Esophagus squamous epithelium (tissue), 5 donors: Measurements from ENCODE around the gene CLDN19. TPM values are rescaled to one million over a fixed set of nuclear protein-coding genes. Genes with fewer than 3 reads are reported as not detected.

Experiments used
- DNase-seq: peaks from one replicate; lab custom pipeline; 2025; lab: John Stamatoyannopoulos, UW
- H3K27ac ChIP-seq, 4 donors: fragments of 200-600 bp; sonication (generic); one replicate each; pipeline ENCODE4 v1.5.1; 2016 to 2019; ENCODE audit warnings: mild to moderate bottlenecking in 1 of 4
- H3K27me3 ChIP-seq, 4 donors: fragments of 200-600 bp; sonication (generic); 1 replicate in 3 of 4; 2 replicates in 1 of 4; pipeline versions ENCODE4 v1.5.1 to v1.6.0; 2017 to 2021; ENCODE audit warnings: antibody characterized with exemption in 1 of 4
- H3K36me3 ChIP-seq, 3 donors: fragments of 200-600 bp; sonication (generic); one replicate each; pipeline ENCODE4 v1.5.1; 2016 to 2019
- H3K4me1 ChIP-seq, 3 donors: fragments of 200-600 bp; sonication (generic); one replicate each; pipeline ENCODE4 v1.5.1; 2017 to 2019
- H3K4me3 ChIP-seq, 4 donors: fragments of 200-600 bp; sonication (generic); 1 replicate in 3 of 4; 2 replicates in 1 of 4; pipeline ENCODE4 v1.5.1; 2016 to 2019; ENCODE audit warnings: mild to moderate bottlenecking in 2 of 4, moderate library complexity in 1 of 4
- H3K9me3 ChIP-seq, 3 donors: fragments of 200-600 bp; sonication (generic); one replicate each; pipeline ENCODE4 v1.5.1; 2016 to 2019
- POLR2A ChIP-seq, 4 donors: fragments of 450-650 bp; IDR thresholded peaks; one replicate each; pipeline ENCODE4 v1.6.1; 2017; ENCODE audit warnings: antibody characterized with exemption in 4 of 4, mild to moderate bottlenecking in 4 of 4, moderate library complexity in 3 of 4
- WGBS, 2 donors: methylation state at CpG; one replicate each; pipeline ENCODE4 v1.1.5; 2018; 5-methylcytosine and 5-hydroxymethylcytosine counted together
- intact Hi-C: fragments of 100-400 bp; cut with DNase I; formaldehyde crosslinking; loops from one replicate; pipeline ENCODE4 v1.15.0; 2022
- total RNA-seq, 4 donors: library from RNA; depleted of rRNA; stranded (reverse); fragments of >200 nt; gene quantifications; one replicate each; pipeline ENCODE4 v1.1.0, GENCODE V29; 2016
- TF ChIP-seq, protein P1 (sequence below), 6 experiments: fragments of 450-650 bp in 4 of 6; fragments of 200-600 bp in 2 of 6; sonication (generic) in 2 of 6; IDR thresholded peaks; one replicate each; pipeline ENCODE4 v1.5.1; 2016 to 2019; ENCODE audit warnings: antibody characterized with exemption in 6 of 6, mild to moderate bottlenecking in 4 of 6, moderate library complexity in 4 of 6
- donor health status: DM: yes; HTN: yes; CAD: no.

CLDN19 gene
- total RNA-seq, 4 donors from 2014 or later: 0.21 TPM; not detected in 3

DNA sequence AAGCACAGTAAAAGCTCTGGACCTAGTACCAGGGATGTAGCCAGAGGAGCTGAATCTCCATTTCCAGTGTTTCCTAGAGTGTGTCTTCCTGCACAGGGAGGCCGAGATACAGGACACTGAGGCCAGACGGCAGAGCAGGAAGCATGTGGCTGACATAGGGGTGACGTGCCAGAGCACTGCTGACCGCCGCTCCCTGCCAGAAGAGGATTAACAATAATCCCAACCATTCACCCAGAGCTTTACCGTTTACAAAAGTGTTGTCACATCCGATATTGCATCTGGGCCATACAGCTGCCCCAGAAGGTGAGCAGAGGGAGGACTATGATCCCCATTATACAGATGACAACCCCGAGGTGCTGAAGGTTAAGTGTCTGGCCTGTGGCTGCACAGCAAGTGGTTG lies 5.8 kb upstream of the CLDN19 start:
- intact Hi-C loops: loop anchor here (5.0 kb wide), 1 partner anchor 164 kb away; no protein-coding TSS in a partner anchor
- peaks cover 0 to 51% (median 8%) of the 10 kb centered on the region in 3 donors for H3K36me3 ChIP-seq
- no peak overlapping the region for H3K4me3 ChIP-seq
- no peaks in the 10 kb centered on the region for H3K27me3 ChIP-seq
- DNase-seq: no peak
- H3K9me3 ChIP-seq: no peaks in the 10 kb centered on the region
- H3K27ac ChIP-seq: peak overlapping the region in 1 of 4 donors; percentile 44
- no peak for TF ChIP-seq POLR2A (IDR thresholded peaks at IDR 0.05)
- TF ChIP-seq, protein P1, sequence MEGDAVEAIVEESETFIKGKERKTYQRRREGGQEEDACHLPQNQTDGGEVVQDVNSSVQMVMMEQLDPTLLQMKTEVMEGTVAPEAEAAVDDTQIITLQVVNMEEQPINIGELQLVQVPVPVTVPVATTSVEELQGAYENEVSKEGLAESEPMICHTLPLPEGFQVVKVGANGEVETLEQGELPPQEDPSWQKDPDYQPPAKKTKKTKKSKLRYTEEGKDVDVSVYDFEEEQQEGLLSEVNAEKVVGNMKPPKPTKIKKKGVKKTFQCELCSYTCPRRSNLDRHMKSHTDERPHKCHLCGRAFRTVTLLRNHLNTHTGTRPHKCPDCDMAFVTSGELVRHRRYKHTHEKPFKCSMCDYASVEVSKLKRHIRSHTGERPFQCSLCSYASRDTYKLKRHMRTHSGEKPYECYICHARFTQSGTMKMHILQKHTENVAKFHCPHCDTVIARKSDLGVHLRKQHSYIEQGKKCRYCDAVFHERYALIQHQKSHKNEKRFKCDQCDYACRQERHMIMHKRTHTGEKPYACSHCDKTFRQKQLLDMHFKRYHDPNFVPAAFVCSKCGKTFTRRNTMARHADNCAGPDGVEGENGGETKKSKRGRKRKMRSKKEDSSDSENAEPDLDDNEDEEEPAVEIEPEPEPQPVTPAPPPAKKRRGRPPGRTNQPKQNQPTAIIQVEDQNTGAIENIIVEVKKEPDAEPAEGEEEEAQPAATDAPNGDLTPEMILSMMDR (IDR thresholded peaks at IDR 0.05): no peak
- peaks cover 0 to 48% (median 6%) of the 10 kb centered on the region in 3 donors for H3K4me1 ChIP-seq
- WGBS, 2 donors: 31 to 63% methylated on average over 8 of the region's 8 CpGs

DNA sequence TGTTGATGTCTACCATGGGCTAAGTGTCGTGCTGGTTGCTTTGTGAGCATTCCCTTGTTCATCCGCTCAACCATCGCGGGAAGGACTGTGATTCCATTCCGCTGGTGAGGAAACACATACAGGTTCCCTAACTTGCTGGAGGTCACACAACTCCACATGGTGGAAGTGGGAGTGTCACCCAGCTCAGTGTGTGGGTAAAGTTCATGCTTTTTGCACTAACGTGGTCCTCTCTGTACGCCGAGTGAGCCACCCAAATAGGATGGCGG lies 4.0 kb upstream of the CLDN19 start:
- Histone ChIP-seq H3K27ac (no peak overlapping the region), H3K36me3 (peaks cover 0 to 33% (median 4%) of the 10 kb centered on the region in 3 donors), H3K4me1 (peaks cover 0 to 60% (median 12%) of the 10 kb centered on the region in 3 donors), H3K27me3 (no peaks in the 10 kb centered on the region), H3K4me3 (no peak overlapping the region), H3K9me3 (no peaks in the 10 kb centered on the region)
- TF ChIP-seq, protein P1 (IDR thresholded peaks at IDR 0.05): no peak
- TF ChIP-seq POLR2A (IDR thresholded peaks at IDR 0.05): no peak
- DNase-seq: no peak
- 93 to 95% methylated on average over 9 of the region's 9 CpGs for WGBS, 2 donors
- intact Hi-C loops: no loop called here

DNA sequence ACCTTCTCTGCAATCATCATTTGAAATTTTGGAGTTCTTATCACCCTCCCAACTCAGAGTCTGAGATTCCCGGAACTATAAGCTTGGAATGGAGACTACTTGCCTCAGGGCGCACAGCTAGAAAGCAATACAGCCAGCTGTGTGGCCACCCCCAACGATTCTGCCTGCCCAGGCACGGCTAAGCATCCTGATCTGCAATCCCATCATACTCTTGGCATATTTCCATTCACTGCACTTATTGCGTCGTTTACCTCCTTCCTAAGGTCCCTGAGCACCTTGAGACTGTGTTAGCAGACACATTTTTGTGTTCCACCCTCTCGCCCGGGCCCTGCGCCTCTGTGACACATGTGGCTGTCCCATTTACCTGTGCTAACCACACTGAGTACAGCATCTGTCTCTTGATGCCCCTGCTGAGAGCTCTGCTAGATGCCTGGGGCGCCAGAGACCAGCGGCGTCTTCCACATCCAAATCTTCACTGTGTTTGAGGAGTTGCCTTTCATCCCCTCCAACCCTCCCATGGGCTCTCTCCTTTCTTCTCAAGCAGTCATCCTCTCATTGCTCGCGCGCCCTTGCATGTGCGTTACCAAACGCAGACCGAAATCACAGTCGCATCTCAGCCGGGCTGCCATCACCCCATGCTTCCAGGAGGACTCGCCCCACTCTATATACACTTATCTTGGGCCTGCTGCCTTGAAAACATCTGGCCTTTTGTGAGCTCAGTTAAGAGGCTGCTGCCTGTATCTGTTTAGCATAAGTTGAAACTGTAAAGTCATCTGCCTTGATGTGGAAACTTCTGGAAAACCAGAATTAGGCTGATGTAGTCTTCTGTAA lies 3.5 kb upstream of the CLDN19 start:
- no peak for DNase-seq
- TF ChIP-seq, protein P1 (IDR thresholded peaks at IDR 0.05): no peak
- no peak for TF ChIP-seq POLR2A (IDR thresholded peaks at IDR 0.05)
- 58 to 63% methylated on average over 20 to 21 of the region's 21 CpGs for WGBS, 2 donors

DNA sequence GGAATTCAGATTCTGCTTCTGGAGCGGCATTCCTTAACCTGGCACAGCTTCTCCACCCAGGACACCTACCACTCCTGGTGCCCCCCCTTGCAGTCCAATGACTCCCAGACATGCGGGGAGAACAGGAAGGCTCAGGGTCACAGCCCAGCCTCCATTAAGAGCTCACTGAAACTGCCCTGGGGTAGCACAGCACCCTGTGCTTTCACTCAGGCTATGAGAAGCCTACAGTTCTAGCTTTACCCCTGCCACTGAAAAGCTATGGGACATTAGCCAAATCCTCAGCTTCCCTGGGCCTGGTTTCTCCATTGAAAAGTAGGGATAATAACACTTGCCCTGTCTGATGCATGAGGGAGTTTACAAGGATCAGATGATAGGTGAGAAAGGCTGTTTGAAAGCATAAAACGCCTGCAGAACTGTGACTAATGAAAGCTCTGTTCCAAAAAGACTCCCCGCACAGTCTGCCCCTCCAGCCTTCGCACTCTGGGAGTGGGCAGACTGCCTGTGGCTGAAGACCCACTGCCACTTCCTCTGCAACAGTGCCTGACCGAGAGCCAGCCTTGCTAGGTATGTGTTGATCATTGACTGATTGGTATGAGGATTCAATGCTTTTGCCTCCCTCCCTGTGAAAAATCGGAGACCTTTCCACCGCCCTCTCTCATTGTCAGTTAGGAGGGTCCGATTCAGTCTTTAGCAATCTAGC lies 2.7 kb upstream of the CLDN19 start:
- DNase-seq: no peak
- H3K9me3 ChIP-seq: no peaks in the 10 kb centered on the region
- intact Hi-C loops: no loop called here
- peaks cover 0 to 62% (median 12%) of the 10 kb centered on the region in 3 donors for H3K4me1 ChIP-seq
- H3K27me3 ChIP-seq: no peaks in the 10 kb centered on the region
- TF ChIP-seq POLR2A (IDR thresholded peaks at IDR 0.05): no peak
- TF ChIP-seq, protein P1 (IDR thresholded peaks at IDR 0.05): no peak
- H3K36me3 ChIP-seq: peaks cover 0 to 20% (median 0%) of the 10 kb centered on the region in 3 donors
- H3K4me3 ChIP-seq: no peak overlapping the region
- 34 to 64% methylated on average over 8 of the region's 9 CpGs for WGBS, 2 donors
- H3K27ac ChIP-seq: peak overlapping the region in 2 of 4 donors; percentile 39 to 55

More for the DNA sequence above, 3.5 kb upstream of the CLDN19 start:
- Histone ChIP-seq H3K4me3 (no peak overlapping the region), H3K9me3 (no peaks in the 10 kb centered on the region), H3K36me3 (peaks cover 0 to 28% (median 4%) of the 10 kb centered on the region in 3 donors), H3K27ac (peak overlapping the region in 1 of 4 donors; percentile 55), H3K27me3 (no peaks in the 10 kb centered on the region), H3K4me1 (peaks cover 0 to 60% (median 12%) of the 10 kb centered on the region in 3 donors)
- intact Hi-C loops: no loop called here

DNA sequence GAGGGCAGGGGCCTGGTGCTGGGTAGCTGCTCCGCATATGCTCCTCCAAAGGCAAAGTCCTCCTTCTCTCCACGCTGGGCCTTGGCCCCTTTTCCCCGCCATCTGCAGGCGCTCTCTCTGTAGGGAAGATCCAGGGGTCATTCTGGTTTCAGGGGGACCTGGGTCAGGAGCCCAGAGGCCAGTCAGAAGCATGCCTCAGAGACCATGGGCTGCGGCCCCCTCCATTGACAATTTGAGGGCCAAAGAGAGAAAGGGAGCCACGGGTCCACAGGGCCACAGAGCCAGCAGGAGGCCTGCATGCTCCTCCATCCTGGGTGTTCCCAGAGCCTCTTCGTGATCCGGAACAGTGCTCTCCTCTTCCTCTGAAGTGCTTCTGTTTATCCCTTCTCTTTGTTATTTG lies 2.1 kb upstream of the CLDN19 start:
- Histone ChIP-seq H3K4me3 (no peak overlapping the region), H3K27me3 (no peaks in the 10 kb centered on the region), H3K4me1 (peaks cover under 1 to 67% (median 16%) of the 10 kb centered on the region in 3 donors), H3K27ac (peak overlapping the region in 1 of 4 donors; percentile 55), H3K9me3 (no peaks in the 10 kb centered on the region), H3K36me3 (peaks cover 0 to 14% (median 0%) of the 10 kb centered on the region in 3 donors)
- TF ChIP-seq, protein P1 (IDR thresholded peaks at IDR 0.05): no peak
- no peak for TF ChIP-seq POLR2A (IDR thresholded peaks at IDR 0.05)
- DNase-seq: no peak
- intact Hi-C loops: no loop called here
- 80 to 84% methylated on average over 5 to 7 of the region's 8 CpGs for WGBS, 2 donors
